Measurements from ENCODE around the gene CLCN7. TPM values are rescaled to one million over a fixed set of nuclear protein-coding genes. Genes with fewer than 3 reads are reported as not detected.

Gene CLCN7
- total RNA-seq, 1 donor from 2014 or later, result 177 TPM

GRCh38 chr16:1407753-1408152 lies 67.1 kb downstream of the CLCN7 start:
- TF ChIP-seq CTCF (IDR thresholded peaks at IDR 0.05), result no peak
- H3K27me3 Mint-ChIP-seq (ENCODE audit: unreplicated experiment), result no peaks in the 10 kb centered on the region
- no peaks in the 10 kb centered on the region for H3K9me3 Mint-ChIP-seq (ENCODE audit: unreplicated experiment)
- H3K36me3 Mint-ChIP-seq (ENCODE audit: unreplicated experiment), result peaks cover 8% of the 10 kb centered on the region
- peak overlapping the region; percentile 77 for H3K4me3 Mint-ChIP-seq (ENCODE audit: unreplicated experiment)
- no peak for DNase-seq (ENCODE audit: extremely low spot score, unreplicated experiment)
- peak overlapping the region; percentile 66 for H3K27ac Mint-ChIP-seq (ENCODE audit: unreplicated experiment)
- H3K4me1 Mint-ChIP-seq (ENCODE audit: unreplicated experiment), result peaks cover 18% of the 10 kb centered on the region

GRCh38 chr16:1403733-1404132 lies 71.1 kb downstream of the CLCN7 start:
- Mint-ChIP-seq H3K9me3 (ENCODE audit: unreplicated experiment) (no peaks in the 10 kb centered on the region), H3K27ac (ENCODE audit: unreplicated experiment) (no peak overlapping the region), H3K36me3 (ENCODE audit: unreplicated experiment) (peaks cover 28% of the 10 kb centered on the region), H3K4me1 (ENCODE audit: unreplicated experiment) (peaks cover 9% of the 10 kb centered on the region), H3K4me3 (ENCODE audit: unreplicated experiment) (no peak overlapping the region), H3K27me3 (ENCODE audit: unreplicated experiment) (no peaks in the 10 kb centered on the region)
- TF ChIP-seq CTCF (IDR thresholded peaks at IDR 0.05), result no peak
- DNase-seq (ENCODE audit: extremely low spot score, unreplicated experiment), result no peak

GRCh38 chr16:1403036-1403435 lies 71.8 kb downstream of the CLCN7 start:
- Mint-ChIP-seq H3K27me3 (ENCODE audit: unreplicated experiment) (no peaks in the 10 kb centered on the region), H3K36me3 (ENCODE audit: unreplicated experiment) (peaks cover 33% of the 10 kb centered on the region), H3K4me1 (ENCODE audit: unreplicated experiment) (peaks cover 5% of the 10 kb centered on the region), H3K4me3 (ENCODE audit: unreplicated experiment) (no peak overlapping the region), H3K27ac (ENCODE audit: unreplicated experiment) (no peak overlapping the region), H3K9me3 (ENCODE audit: unreplicated experiment) (no peaks in the 10 kb centered on the region)
- no peak for TF ChIP-seq CTCF (IDR thresholded peaks at IDR 0.05)
- DNase-seq (ENCODE audit: extremely low spot score, unreplicated experiment), result no peak

GRCh38 chr16:1401758-1402154 lies 73.1 kb downstream of the CLCN7 start:
- TF ChIP-seq CTCF (IDR thresholded peaks at IDR 0.05), result no peak
- Mint-ChIP-seq H3K4me3 (ENCODE audit: unreplicated experiment) (no peak overlapping the region), H3K27ac (ENCODE audit: unreplicated experiment) (no peak overlapping the region), H3K4me1 (ENCODE audit: unreplicated experiment) (no peaks in the 10 kb centered on the region), H3K36me3 (ENCODE audit: unreplicated experiment) (peaks cover 34% of the 10 kb centered on the region), H3K27me3 (ENCODE audit: unreplicated experiment) (no peaks in the 10 kb centered on the region), H3K9me3 (ENCODE audit: unreplicated experiment) (no peaks in the 10 kb centered on the region)
- no peak for DNase-seq (ENCODE audit: extremely low spot score, unreplicated experiment)

GRCh38 chr16:1401061-1401757 lies 73.6 kb downstream of the CLCN7 start:
- Mint-ChIP-seq H3K4me3 (ENCODE audit: unreplicated experiment) (no peak overlapping the region), H3K36me3 (ENCODE audit: unreplicated experiment) (peaks cover 35% of the 10 kb centered on the region)
- no peak for TF ChIP-seq CTCF (IDR thresholded peaks at IDR 0.05)

More at GRCh38 chr16:1401061-1401757, 73.6 kb downstream of the CLCN7 start:
- Mint-ChIP-seq H3K27me3 (ENCODE audit: unreplicated experiment) (no peaks in the 10 kb centered on the region), H3K27ac (ENCODE audit: unreplicated experiment) (no peak overlapping the region), H3K4me1 (ENCODE audit: unreplicated experiment) (no peaks in the 10 kb centered on the region), H3K9me3 (ENCODE audit: unreplicated experiment) (no peaks in the 10 kb centered on the region)
- no peak for DNase-seq (ENCODE audit: extremely low spot score, unreplicated experiment)

Data from osteocyte (in vitro differentiated cells).